Skeletal muscle cell (primary cell): ENCODE measurements around the gene GRK6.
"Not testable (repeated sequence)": the region's sequence is repeated elsewhere in the genome, so short reads cannot be mapped to it uniquely, and the experiment has no call there.

ENCODE experiments used
- DNase-seq: peaks from one replicate; pipeline ENCODE4 v3.0.0-alpha.2; 2010; ENCODE audit warnings: low read depth
- H3K4me3 ChIP-seq: 2 replicates; pipeline ENCODE4 v1.5.1; 2011; ENCODE audit warnings: low read depth, mild to moderate bottlenecking, control low read depth, low read length, moderate library complexity

Gene GRK6

DNA sequence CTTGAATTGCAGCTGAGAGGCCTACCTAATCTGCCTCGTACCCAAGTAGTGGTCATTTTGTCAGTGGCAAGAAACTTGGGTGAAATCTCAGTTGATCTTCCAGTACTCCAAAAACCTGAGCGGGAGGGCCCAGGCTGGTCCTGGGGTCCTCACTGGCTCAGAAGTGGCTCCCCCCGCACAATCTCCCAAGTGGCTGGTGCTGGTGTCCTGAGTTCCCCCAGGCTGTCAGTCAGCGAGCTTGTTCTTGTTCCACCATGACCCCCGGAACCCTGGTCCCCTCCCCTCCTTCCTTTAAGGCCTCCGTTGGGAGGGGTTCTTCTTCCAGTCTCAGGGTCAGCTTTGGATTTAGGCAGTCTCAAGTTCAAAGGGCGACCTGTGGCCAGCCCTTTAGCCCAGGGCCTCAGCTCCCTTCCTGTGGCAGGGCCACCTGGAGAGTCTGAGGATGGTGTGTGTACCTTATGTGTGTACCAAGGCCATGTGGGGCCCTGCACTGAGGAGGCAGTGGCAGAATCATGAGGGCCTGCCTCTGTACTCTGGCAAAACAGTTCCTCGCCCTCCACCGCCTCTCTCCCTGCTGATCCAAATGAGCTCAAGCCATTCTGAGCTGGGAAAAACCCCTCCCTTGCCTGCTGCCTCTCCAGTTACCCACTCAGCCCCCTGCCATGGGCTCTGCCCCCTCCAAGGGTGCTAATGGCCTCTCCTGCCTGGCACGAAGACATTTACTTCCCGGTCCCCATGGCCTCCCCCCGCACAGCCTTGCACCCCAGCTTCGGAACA, 51.4 kb downstream of the GRK6 start:
- no peak for DNase-seq
- no peak overlapping the region for H3K4me3 ChIP-seq

- H3K4me3 ChIP-seq, result no peak overlapping the region
- DNase-seq, result no peak
Measured at GRCh38 chr5:177478711-177479646, 52.5 kb downstream of the GRK6 start.

DNA sequence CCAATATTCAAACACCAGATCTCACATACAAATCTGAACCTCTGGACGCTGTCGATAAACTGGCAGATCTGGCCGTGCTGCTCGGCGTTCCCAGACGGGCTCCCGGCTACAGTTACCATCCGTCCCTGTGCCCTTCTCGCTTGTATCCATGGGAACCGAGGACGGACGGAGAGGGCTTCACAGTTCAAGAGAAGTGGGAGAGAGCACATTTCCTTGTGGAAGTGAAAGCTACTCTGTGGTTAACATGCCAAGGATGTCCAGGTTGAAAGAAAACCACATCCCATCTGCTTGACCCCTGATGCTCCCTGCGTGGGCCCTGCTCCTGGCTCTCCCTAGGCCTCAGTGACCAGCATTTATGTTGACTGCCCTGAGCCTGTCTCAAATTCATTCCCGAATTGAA, 53.3 kb downstream of the GRK6 start:
- H3K4me3 ChIP-seq, result no peak overlapping the region
- DNase-seq, result no peak

GRCh38 chr5:177482359-177482795, 55.9 kb downstream of the GRK6 start:
- no peak overlapping the region for H3K4me3 ChIP-seq
- DNase-seq, result no peak

GRCh38 chr5:177483042-177483441, 56.6 kb downstream of the GRK6 start:
- no peak for DNase-seq

DNA sequence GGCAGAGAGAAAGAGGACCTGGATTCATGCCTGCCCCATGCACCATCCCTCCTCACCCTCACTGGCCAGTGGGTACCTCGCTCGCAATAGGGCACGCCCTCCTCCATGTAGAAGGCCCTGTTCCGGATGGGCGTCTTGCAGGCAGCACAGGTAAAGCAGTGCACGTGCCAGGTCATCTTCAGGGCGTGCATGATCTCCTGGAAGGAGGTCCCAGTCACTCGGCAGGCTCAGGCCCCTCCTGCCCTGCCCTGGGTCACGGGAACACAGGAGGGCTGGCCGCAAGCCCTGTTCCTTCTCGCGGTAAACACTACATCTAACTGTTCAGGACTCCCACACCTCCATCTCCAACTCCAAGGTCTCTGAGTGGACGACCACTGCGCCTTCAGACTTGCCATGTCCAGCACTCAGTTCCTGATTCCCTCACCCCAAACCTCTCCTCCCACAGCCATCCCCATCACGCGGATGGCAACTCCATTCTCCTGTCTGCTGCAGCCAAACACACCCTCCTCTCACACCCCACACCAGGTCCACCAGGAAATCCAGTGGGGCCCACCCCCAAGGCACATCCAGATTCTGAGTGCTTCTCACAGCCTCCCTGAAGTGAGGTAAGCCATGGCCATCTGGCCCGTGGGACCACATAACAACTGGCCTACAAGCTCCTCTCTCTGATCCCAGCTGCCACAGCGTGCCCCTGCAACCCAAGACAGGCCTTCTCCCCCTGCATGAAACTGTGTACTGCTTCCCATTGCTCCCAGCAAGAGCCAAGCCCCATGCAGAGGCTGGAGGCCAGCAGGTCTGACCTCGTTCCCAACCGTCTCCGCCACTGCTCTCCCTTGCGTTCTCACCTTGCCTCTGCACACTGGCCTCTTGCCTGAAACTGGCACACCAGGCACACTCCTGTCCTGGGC, 57.8 kb downstream of the GRK6 start:
- DNase-seq, result no peak
- H3K4me3 ChIP-seq, result no peak overlapping the region

More at GRCh38 chr5:177483042-177483441, 56.6 kb downstream of the GRK6 start:
- no peak overlapping the region for H3K4me3 ChIP-seq

GRCh38 chr5:177484902-177485549, 58.5 kb downstream of the GRK6 start:
- no peak overlapping the region for H3K4me3 ChIP-seq
- no peak for DNase-seq

GRCh38 chr5:177485753-177486152, 59.3 kb downstream of the GRK6 start:
- H3K4me3 ChIP-seq, DNase-seq: not testable (repeated sequence)

DNA sequence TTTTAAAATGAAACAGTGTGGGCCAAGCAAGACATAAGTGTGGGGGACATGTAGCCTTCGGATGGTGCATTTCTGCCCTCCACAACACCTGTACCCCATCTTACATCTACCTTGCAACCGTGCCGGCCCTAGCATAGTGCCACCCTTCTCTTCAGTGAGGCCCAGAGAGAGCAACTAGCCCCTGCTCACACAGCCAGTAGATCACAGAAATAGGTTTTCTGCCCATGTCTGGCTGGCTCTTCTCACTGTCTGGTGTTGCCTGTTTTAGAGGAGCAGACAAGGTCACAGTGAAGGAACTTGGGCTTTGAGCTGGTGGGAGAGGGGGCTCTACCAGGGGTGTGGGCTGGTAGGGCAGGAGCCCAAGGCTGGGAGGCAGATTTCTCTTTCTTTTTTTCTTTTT, 59.8 kb downstream of the GRK6 start:
- DNase-seq, result no peak

DNA sequence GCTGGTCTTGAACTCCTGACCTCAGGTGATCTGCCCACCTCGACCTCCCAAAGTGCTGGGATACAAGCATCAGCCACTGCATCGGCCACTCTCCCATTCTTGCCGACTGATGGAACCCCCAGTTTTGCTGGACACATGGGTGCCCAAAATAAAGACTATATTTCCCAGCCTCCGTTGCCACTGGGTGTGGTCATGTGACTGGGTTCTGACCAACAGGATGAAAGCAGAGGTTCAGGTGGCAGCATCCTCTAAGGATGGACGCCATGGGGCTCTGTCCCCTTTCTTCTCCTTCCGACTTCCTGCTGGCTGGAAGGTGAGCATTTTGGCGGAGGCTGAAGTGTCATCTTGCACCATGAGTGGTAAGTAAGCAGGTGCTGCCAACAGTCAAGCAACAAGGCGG, 60.7 kb downstream of the GRK6 start:
- no peak overlapping the region for H3K4me3 ChIP-seq
- DNase-seq, result no peak

More for the DNA sequence above, 59.8 kb downstream of the GRK6 start:
- H3K4me3 ChIP-seq, result no peak overlapping the region

- DNase-seq, result no peak
Measured at GRCh38 chr5:177487975-177488374, 61.5 kb downstream of the GRK6 start.

DNA sequence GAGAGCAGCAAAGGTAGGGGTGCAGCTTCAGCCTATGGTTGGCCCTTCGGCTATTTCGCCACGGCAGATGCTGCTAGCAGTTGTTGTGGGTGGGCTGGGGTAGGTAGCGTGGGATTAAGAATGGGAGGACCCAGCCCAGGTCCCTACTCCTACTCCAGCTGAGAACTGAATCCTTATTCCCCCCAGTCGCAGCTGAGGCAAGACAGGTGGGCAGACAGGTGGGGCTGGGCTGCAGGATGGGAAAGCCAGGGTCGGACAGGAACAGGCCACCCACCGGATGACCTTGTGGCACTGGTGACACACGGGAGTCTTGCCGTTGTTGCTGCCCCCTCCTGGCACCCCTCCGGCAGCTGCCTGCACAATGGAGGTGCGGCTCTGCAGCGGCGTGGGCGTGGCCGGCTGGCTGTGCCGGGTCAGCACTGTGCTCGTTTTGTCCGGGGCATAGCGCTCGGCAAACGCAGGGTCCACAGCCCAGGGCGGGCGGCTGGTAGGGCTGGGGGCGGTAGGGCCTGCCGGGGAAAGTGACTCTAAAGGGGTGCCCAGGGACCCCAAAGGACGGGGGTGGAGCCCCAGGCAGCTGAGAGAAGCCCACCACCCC, 62.7 kb downstream of the GRK6 start:
- DNase-seq, result no peak
- no peak overlapping the region for H3K4me3 ChIP-seq

More at GRCh38 chr5:177487975-177488374, 61.5 kb downstream of the GRK6 start:
- H3K4me3 ChIP-seq, result no peak overlapping the region

- H3K4me3 ChIP-seq, result no peak overlapping the region
- DNase-seq, result no peak
Measured at GRCh38 chr5:177490311-177490991, 64.0 kb downstream of the GRK6 start.

DNA sequence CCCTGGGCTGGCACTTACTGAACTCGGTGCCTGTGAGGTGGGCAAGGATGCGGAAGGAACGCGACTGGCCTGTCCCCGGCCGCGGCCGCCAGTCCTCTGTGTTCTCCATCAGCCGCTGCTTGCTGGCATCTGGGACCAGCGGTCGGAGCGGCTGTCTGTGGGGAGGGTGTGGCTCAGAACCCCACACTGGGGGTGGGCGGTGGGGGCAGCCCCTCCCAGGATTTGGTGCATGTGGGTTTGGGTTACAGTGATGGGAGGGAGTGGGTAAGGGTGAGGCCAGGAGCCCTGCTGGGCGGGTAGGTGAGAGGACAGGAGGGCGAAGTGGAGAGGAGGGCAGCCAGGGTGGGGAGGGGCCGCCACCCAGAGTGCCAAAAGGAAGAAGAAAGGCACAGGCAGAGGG, 64.5 kb downstream of the GRK6 start:
- DNase-seq, result no peak
- H3K4me3 ChIP-seq, result no peak overlapping the region

DNA sequence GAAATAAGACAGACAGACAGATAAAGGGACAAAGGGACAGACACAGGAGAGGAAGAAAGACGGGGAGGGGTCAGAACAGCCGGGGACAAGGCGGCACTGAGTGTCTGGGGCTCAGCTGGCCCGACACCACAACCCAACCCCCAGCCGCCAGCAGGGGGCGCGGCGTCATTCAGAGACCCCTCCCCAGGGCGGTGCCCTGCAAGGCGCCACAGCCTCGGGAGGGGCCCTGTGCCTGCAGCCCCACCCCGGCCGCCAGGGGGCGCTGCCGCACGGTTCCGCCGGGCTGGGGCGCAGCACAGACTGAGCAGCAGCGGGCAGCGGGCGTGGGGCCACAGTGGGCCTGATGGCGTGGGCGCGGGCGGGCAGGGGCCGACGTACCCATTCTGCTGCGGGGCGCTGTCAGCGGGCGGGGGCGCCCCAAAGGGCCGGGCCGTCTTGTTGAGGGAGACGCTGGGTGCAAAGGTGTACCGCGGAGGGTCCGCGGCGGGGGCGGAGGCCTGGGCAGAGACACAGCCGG, 65.0 kb downstream of the GRK6 start:
- no peak for DNase-seq
- H3K4me3 ChIP-seq, result no peak overlapping the region

DNA sequence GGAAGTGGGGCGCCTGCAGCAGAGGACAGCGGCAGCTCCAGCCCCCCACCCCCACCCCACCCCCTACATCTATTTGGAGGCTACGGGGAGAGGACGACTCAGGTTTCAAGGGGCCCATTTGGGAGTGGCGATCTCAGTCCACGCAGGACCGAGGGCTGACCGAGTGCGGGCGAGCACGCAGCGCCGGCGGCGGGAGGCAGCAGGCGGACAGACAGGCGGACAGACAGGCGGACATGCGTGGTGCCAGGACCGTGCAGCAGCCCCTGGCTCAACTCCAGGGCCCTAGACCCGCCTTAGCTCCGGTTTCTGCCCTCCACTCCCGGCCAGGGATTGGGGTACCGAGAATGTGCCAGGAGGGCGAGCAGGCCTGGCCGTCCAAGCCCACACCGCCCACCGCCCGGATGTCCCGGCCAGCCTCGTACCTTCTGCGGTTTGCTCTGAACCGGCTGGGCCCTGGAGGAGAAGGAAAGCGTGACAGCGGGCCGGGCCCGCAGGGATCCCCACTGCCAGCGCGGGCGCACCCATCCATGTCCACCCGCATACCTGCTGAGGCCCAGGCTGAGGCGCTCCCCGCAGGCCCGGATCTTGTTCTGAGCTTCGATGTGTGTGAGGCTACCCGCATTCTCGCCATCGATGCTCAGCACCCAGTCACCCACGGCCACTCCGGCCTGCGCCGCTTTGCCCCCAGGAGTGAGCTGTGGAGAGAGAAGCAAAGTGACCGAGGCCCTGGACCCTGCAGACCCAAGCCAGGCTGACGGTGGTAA, 65.7 kb downstream of the GRK6 start:
- DNase-seq, result no peak
- no peak overlapping the region for H3K4me3 ChIP-seq
